ENCODE measurements around the gene METTL27. TPM values are rescaled to one million over a fixed set of nuclear protein-coding genes. Genes with fewer than 3 reads are reported as not detected.

METTL27 gene
- total RNA-seq, 4 donors from 2014 or later, result 2.5 to 5.7 (median 3.4) TPM; not detected in 1

GRCh38 chr7:73866446-73866767 lies 24.1 kb upstream of the METTL27 start:
- ATAC-seq (ENCODE audit: low FRiP score) (no peak), DNase-seq (ENCODE audit: low spot score) (no peak)
- no peak for TF ChIP-seq CTCF (IDR thresholded peaks at IDR 0.05)

GRCh38 chr7:73865738-73866445 lies 23.6 kb upstream of the METTL27 start:
- peak; percentile 57 for ATAC-seq (ENCODE audit: low FRiP score)
- no peak for DNase-seq (ENCODE audit: low spot score)
- TF ChIP-seq CTCF (IDR thresholded peaks at IDR 0.05), result no peak

GRCh38 chr7:73864981-73865711 lies 22.8 kb upstream of the METTL27 start:
- TF ChIP-seq CTCF (IDR thresholded peaks at IDR 0.05), result no peak
- DNase-seq (ENCODE audit: low spot score) (no peak), ATAC-seq (ENCODE audit: low FRiP score) (no peak)

GRCh38 chr7:73861305-73861704 lies 19.0 kb upstream of the METTL27 start:
- TF ChIP-seq CTCF (IDR thresholded peaks at IDR 0.05), result no peak
- no peak for ATAC-seq (ENCODE audit: low FRiP score)
- DNase-seq (ENCODE audit: low spot score), result no peak

- ATAC-seq (ENCODE audit: low FRiP score) (no peak), DNase-seq (ENCODE audit: low spot score) (no peak)
- no peak for TF ChIP-seq CTCF (IDR thresholded peaks at IDR 0.05)
Observed at GRCh38 chr7:73860859-73861258, 18.5 kb upstream of the METTL27 start, which contains the start of gene TMEM270. Gene TMEM270, plus strand, starts transcription at chr7:73861159. Its CDS starts 36 bp downstream, at chr7:73861195.

- DNase-seq (ENCODE audit: low spot score), result no peak
- no peak for ATAC-seq (ENCODE audit: low FRiP score)
- no peak for TF ChIP-seq CTCF (IDR thresholded peaks at IDR 0.05)
Observed at GRCh38 chr7:73858807-73859206, 16.5 kb upstream of the METTL27 start.

GRCh38 chr7:73856941-73857340 lies 14.6 kb upstream of the METTL27 start:
- no peak for TF ChIP-seq CTCF (IDR thresholded peaks at IDR 0.05)
- peak; percentile 25 for ATAC-seq (ENCODE audit: low FRiP score)
- no peak for DNase-seq (ENCODE audit: low spot score)

Measured in omental fat pad (tissue), 4 donors.